AG04450 (cell line): ENCODE measurements around the gene C20orf144. TPM values are rescaled to one million over a fixed set of nuclear protein-coding genes. Genes with fewer than 3 reads are reported as not detected.

Experiments
- CTCF ChIA-PET: fragments of 300-600, 350-600 bp; formaldehyde crosslinking; extraction: SDS; loops from one replicate; lab custom pipeline; 2022; ENCODE audit warnings: antibody characterized with exemption, inconsistent platforms; lab: Charles Lee
- POLR2A ChIA-PET: fragments of 350-600 bp; formaldehyde crosslinking; extraction: SDS; loops from one replicate; lab custom pipeline; 2021; ENCODE audit warnings: antibody characterized with exemption, inconsistent platforms; lab: Yijun Ruan, JAX
- DNase-seq: peaks from one replicate; pipeline ENCODE4 v3.0.0-alpha.2; 2011; ENCODE audit warnings: low read depth, low spot score
- H3K27ac ChIP-seq: one replicate; pipeline ENCODE4 v1.5.1; 2012; ENCODE audit warnings: low read depth, low read length, control low read depth
- H3K27me3 ChIP-seq: one replicate; pipeline ENCODE4 v1.6.0; 2012; ENCODE audit warnings: low read length; ENCODE audit not compliant: control insufficient read depth, insufficient read depth
- H3K4me3 ChIP-seq: 2 replicates; pipeline ENCODE4 v1.5.1; 2011; ENCODE audit warnings: mild to moderate bottlenecking, low read depth, low read length, control low read depth
- H3K9me3 ChIP-seq: 2 replicates; pipeline ENCODE4 v1.5.1; 2012; ENCODE audit warnings: low read length; ENCODE audit not compliant: control insufficient read depth, insufficient read depth
- polyA plus RNA-seq: library from polyadenylated mRNA; depleted of rRNA; stranded (reverse); fragments of >200 nt; gene quantifications from 2 replicates; pipeline ENCODE4 v1.2.3, GENCODE V29; 2011
- TF ChIP-seq, protein P1 (sequence below): IDR thresholded peaks from 2 replicates; pipeline ENCODE4 v1.5.1; 2011; ENCODE audit warnings: low read depth, low read length, control low read depth, inconsistent platforms

The C20orf144 gene
- polyA plus RNA-seq, 1 experiment, result 0.14 TPM

DNA sequence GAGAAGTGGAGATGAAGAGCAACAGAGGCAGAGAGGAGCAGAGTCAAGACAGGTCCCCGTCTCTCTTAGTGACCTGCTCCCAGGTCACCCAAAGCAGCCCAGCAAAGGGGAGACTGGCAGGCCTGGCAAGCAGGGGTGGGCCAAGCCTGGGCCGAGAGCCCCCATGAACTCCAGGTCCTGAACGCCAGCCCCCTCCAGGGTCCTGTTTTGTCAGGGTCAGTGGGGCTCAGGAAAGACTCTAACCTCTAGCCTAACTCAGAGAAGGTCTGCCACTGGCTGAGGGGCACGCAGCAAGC, 10.9 kb downstream of the C20orf144 start:
- ChIA-PET CTCF (interaction anchor here (0.6 kb wide), 1 partner anchor 230 kb away, joined by 3 read pairs; the partner anchor contains the start of gene SNTA1), POLR2A (no interaction called here)
- Histone ChIP-seq H3K27me3 (no peaks in the 10 kb centered on the region), H3K9me3 (no peaks in the 10 kb centered on the region; the same call in 1 of the 2 replicates), H3K4me3 (peak overlapping the region; percentile 69), H3K27ac (peak overlapping the region; percentile 2)
- TF ChIP-seq, protein P1, sequence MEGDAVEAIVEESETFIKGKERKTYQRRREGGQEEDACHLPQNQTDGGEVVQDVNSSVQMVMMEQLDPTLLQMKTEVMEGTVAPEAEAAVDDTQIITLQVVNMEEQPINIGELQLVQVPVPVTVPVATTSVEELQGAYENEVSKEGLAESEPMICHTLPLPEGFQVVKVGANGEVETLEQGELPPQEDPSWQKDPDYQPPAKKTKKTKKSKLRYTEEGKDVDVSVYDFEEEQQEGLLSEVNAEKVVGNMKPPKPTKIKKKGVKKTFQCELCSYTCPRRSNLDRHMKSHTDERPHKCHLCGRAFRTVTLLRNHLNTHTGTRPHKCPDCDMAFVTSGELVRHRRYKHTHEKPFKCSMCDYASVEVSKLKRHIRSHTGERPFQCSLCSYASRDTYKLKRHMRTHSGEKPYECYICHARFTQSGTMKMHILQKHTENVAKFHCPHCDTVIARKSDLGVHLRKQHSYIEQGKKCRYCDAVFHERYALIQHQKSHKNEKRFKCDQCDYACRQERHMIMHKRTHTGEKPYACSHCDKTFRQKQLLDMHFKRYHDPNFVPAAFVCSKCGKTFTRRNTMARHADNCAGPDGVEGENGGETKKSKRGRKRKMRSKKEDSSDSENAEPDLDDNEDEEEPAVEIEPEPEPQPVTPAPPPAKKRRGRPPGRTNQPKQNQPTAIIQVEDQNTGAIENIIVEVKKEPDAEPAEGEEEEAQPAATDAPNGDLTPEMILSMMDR, result no peak
- DNase-seq, result no peak

DNA sequence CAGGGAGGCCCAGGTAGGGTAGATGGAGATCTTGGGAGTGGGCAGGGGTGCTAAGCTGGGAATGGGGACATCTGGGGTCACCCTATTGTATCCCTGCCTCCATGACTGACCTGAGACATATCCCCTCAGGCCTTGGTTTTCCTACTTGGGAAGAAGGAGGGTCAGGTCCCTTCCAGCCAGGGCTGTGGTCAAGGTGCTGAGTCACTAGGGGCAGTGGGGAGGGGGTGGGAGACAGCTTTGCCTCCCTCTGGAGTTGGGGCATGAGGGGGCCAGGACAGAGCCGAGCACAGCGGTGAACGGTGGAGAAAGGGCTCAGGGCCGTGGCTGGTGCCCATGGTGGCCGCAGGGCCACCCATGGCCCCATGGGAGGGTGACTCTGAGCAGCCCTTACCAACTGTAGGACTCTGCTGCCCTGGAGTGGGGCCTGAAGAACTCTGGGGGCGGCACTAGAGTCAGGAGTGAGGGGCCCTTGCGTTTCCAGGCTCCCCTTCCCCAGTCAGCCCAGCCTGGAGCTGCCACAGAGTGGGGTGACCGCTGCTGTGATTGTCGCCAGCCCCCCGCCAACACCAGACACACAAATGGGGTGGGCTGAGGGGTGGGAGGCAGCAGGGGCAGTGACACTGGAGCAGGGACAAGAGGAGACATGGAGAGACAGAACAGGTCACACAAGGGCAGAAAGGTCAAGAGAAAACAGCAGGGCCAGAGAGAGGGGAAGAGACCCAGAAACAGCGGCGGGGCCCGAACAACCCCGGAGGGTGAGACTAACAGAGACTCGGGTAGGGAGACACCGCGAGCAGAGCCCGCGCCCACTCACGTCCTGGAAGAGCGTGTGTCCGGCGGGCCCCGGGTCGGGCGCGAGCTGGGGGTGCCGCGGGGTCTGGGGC, 11.5 kb downstream of the C20orf144 start:
- Histone ChIP-seq H3K27me3 (no peaks in the 10 kb centered on the region), H3K4me3 (peak overlapping the region; percentile 69), H3K9me3 (no peaks in the 10 kb centered on the region; the same call in 1 of the 2 replicates), H3K27ac (peak overlapping the region; percentile 21)
- no peak for DNase-seq
- CTCF ChIA-PET, result interaction anchor here (0.6 kb wide), 2 partner anchors 162 to 230 kb away, joined by 3 read pairs; partner anchors contain the start of gene SNTA1
- TF ChIP-seq, protein P1, result no peak
- POLR2A ChIA-PET, result interaction anchor here (1.3 kb wide), 1 partner anchor 12 kb away, joined by 3 read pairs; no protein-coding TSS in a partner anchor

DNA sequence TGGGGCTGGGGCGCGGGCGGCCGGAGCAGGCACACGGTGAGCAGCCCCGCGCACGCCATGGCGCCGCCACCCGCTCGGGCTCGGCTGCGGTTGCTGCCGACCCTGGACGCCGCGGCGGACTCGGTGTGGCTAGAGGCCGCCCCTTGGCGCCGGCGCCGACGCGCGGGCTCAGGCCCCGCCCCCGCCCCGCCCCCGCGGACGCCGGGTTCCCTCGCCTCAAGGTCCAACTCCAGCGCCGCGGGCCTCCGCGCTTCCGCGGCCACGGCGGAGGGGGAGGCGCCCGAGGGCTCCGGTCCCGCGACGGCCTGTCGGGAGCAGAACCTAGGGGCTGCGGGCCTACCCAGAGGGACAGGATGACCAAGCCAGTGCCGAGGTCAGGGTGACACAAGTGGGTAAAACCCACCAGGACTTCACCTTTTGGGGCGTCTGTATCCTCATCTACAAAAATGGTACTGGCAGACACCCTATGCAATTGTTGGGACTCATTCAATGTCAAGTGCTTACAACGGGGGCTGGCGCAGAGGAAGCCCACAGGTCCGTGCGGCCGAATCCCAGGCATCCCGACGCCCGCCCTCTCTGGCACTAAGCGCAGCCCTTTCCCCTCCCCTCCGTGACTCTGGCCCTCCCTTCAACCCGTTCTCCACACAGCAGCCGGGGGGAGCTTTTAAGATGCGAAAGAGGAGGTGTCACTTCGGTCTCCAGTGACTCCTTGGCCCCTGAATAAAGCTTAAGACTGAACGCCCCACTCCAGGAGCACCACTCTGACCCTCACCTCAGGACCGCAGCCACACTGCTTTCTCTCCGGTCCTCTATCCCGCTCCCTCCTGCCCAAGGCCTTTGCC, 12.4 kb downstream of the C20orf144 start, which contains the start of gene NECAB3:
Gene NECAB3 (minus strand): TSS at position 135 of the 842 bp plus-strand sequence. CDS start 76 bp downstream, at position 59.
- DNase-seq, result no peak
- POLR2A ChIA-PET, result interaction anchor here (1.3 kb wide), 1 partner anchor 11 kb away, joined by 3 read pairs; no protein-coding TSS in a partner anchor
- TF ChIP-seq, protein P1, result no peak
- H3K27ac ChIP-seq, result peak within 1 kb of the TSS; percentile 47
- H3K9me3 ChIP-seq, result no peaks in the 10 kb centered on the region; the same call in 1 of the 2 replicates
- CTCF ChIA-PET, result interaction anchor here (0.6 kb wide), 1 partner anchor 162 kb away, joined by 3 read pairs; no protein-coding TSS in a partner anchor
- peak within 1 kb of the TSS; percentile 69 for H3K4me3 ChIP-seq
- H3K27me3 ChIP-seq, result no peaks in the 10 kb centered on the region

DNA sequence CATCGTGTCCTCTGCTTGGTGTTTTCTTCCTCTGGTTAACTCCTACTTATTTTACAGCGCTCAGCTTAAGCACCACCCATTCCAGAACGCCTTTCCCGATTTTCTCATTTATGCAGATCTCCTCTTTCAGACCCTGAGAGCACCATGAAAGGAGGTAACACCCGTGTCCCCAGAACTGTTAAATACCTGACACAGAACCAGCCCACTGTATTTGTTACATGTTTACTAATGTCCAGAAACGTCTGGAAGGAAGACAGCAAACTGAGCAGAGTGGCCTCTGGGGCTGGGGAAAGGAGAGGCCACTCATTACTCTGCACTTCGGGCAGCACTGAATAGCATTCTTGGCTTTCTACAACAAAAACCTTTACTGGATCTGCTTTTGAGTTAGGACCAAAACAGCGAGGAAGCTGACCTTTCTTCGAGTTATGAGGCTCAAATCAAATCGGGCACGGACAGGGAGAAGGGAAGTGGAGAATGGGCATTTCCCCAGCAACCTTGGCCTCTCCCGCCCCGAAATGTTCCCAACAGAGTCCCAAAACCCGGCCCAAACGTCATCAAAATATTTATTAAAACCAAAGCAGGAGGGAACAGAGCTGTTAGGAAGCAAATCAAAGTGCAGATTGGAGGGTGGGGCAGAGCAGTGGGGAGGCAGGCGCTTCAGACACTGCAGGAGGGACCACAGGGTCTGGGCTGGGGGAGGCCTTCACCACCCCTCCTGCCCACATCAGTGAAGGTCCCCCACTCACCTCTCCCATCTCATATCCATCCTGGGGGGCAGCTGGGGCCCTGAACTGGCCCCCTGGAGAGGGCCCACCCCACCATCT, 13.2 kb downstream of the C20orf144 start:
- POLR2A ChIA-PET, result interaction anchor here (1.3 kb wide), 1 partner anchor 10 kb away, joined by 3 read pairs; no protein-coding TSS in a partner anchor
- TF ChIP-seq, protein P1, result no peak

More for the DNA sequence above, 13.2 kb downstream of the C20orf144 start:
- no peaks in the 10 kb centered on the region; the same call in 1 of the 2 replicates for H3K9me3 ChIP-seq
- H3K27ac ChIP-seq, result peak overlapping the region; percentile 52
- peak overlapping the region; percentile 69 for H3K4me3 ChIP-seq
- CTCF ChIA-PET, result interaction anchor here (0.7 kb wide), 1 partner anchor 7 kb away, joined by 3 read pairs; no protein-coding TSS in a partner anchor
- DNase-seq, result no peak
- H3K27me3 ChIP-seq, result no peaks in the 10 kb centered on the region
